Measurements from ENCODE around the gene NSDHL. TPM values are rescaled to one million over a fixed set of nuclear protein-coding genes. Genes with fewer than 3 reads are reported as not detected.
A peak's percentile ranks its signal among the peaks of the same experiment; 100 is the strongest.

Gene NSDHL
- total and polyA plus RNA-seq, 2 experiments from 2014 or later: 32.4 to 34.3 TPM

- no peak overlapping the region for H3K4me3 ChIP-seq
- H3F3A ChIP-seq (replicated peaks; ENCODE audit: low read depth): no peaks in the 10 kb centered on the region
- no peaks in the 10 kb centered on the region for H3K9me2 ChIP-seq (ENCODE audit: insufficient read depth)
- ATAC-seq (peak; percentile 61), DNase-seq (ENCODE audit: low spot score) (peak; percentile 53)
- no peaks in the 10 kb centered on the region for H3K79me2 ChIP-seq (replicated peaks; ENCODE audit: insufficient read depth)
- H3K4me1 Mint-ChIP-seq: peaks cover 10% of the 10 kb centered on the region
- H3K27me3 Mint-ChIP-seq (ENCODE audit: insufficient read depth, low read depth, poor library complexity): peaks cover 1% of the 10 kb centered on the region
- H3K36me3 Mint-ChIP-seq (ENCODE audit: low read depth): no peaks in the 10 kb centered on the region
- TF ChIP-seq ZNF331 (CRISPR knock-in tag; IDR thresholded peaks at IDR 0.05; ENCODE audit: low read depth) (no peak), CTCF (conservative IDR thresholded peaks at IDR 0.05; ENCODE audit: low read depth in 2 of 2) (peak; percentile 48 to 79), REST (IDR thresholded peaks at IDR 0.05; ENCODE audit: unreplicated experiment) (no peak)
- H3K36me3 ChIP-seq (ENCODE audit: insufficient read depth): no peaks in the 10 kb centered on the region
- H3K9me3 Mint-ChIP-seq: no peaks in the 10 kb centered on the region
- H3K27ac ChIP-seq (ENCODE audit: low read depth): no peak overlapping the region
- H3K27me3 ChIP-seq (ENCODE audit: insufficient read depth): no peaks in the 10 kb centered on the region
- H3K27ac Mint-ChIP-seq: no peak overlapping the region
- H2AFZ ChIP-seq: peak overlapping the region; percentile 73; the same call in 1 of the 2 replicates
- H3K4me2 ChIP-seq: 0 out of 2 replicates have a peak overlapping the region, but pooled peaks have one; percentile 40
- peaks cover 5% of the 10 kb centered on the region; the same call in 1 of the 2 replicates for H3K4me1 ChIP-seq (ENCODE audit: insufficient read depth)
- H4K20me1 ChIP-seq (replicated peaks; ENCODE audit: insufficient read depth): no peaks in the 10 kb centered on the region
- no peak overlapping the region for H3K4me3 Mint-ChIP-seq
Observed at GRCh38 chrX:152817078-152817764, 13.6 kb upstream of the NSDHL start.

GRCh38 chrX:152818356-152818755 is 12.5 kb upstream of the NSDHL start:
- no peaks in the 10 kb centered on the region for H4K20me1 ChIP-seq (replicated peaks; ENCODE audit: insufficient read depth)
- H3F3A ChIP-seq (replicated peaks; ENCODE audit: low read depth): no peaks in the 10 kb centered on the region
- Mint-ChIP-seq H3K4me3 (no peak overlapping the region), H3K27ac (no peak overlapping the region), H3K9me3 (no peaks in the 10 kb centered on the region), H3K4me1 (peaks cover 10% of the 10 kb centered on the region), H3K27me3 (ENCODE audit: insufficient read depth, low read depth, poor library complexity) (peaks cover 1% of the 10 kb centered on the region), H3K36me3 (ENCODE audit: low read depth) (no peaks in the 10 kb centered on the region)
- H3K36me3 ChIP-seq (ENCODE audit: insufficient read depth): no peaks in the 10 kb centered on the region
- ATAC-seq (no peak), DNase-seq (ENCODE audit: low spot score) (no peak)
- no peaks in the 10 kb centered on the region for H3K9me2 ChIP-seq (ENCODE audit: insufficient read depth)
- no peaks in the 10 kb centered on the region for H3K79me2 ChIP-seq (replicated peaks; ENCODE audit: insufficient read depth)
- no peak overlapping the region for H3K4me3 ChIP-seq
- H3K27me3 ChIP-seq (ENCODE audit: insufficient read depth): no peaks in the 10 kb centered on the region
- peaks cover 5% of the 10 kb centered on the region; the same call in 1 of the 2 replicates for H3K4me1 ChIP-seq (ENCODE audit: insufficient read depth)
- no peak overlapping the region for H3K27ac ChIP-seq (ENCODE audit: low read depth)
- no peak overlapping the region for H2AFZ ChIP-seq
- H3K4me2 ChIP-seq: no peak overlapping the region
- TF ChIP-seq STAT1 (IDR thresholded peaks at IDR 0.05; ENCODE audit: unreplicated experiment) (no peak), REST (IDR thresholded peaks at IDR 0.05; ENCODE audit: unreplicated experiment) (no peak), CREB1 (CRISPR knock-in tag; IDR thresholded peaks at IDR 0.05; ENCODE audit: low read depth) (no peak), ZNF331 (CRISPR knock-in tag; IDR thresholded peaks at IDR 0.05; ENCODE audit: low read depth) (no peak), EZH2phosphoT487 (IDR thresholded peaks at IDR 0.05; ENCODE audit: unreplicated experiment) (no peak), ZNF114 (CRISPR knock-in tag; IDR thresholded peaks at IDR 0.05) (no peak), JUNB (IDR thresholded peaks at IDR 0.05; ENCODE audit: unreplicated experiment) (no peak), EZH2 (IDR thresholded peaks at IDR 0.05; ENCODE audit: low read depth, unreplicated experiment) (no peak), ETS1 (IDR thresholded peaks at IDR 0.05) (no peak), NANOG (IDR thresholded peaks at IDR 0.05; ENCODE audit: borderline replicate concordance) (no peak), POLR2AphosphoS5 (IDR thresholded peaks at IDR 0.05; ENCODE audit: low read depth) (no peak)
